ENCODE data around the gene FFAR1. TPM values are rescaled to one million over a fixed set of nuclear protein-coding genes. Genes with fewer than 3 reads are reported as not detected.
A peak's percentile ranks its signal among the peaks of the same experiment; 100 is the strongest.

The FFAR1 gene
- total and polyA plus RNA-seq, 2 experiments from 2014 or later = not detected

- TF ChIP-seq ZNF331 (CRISPR knock-in tag; IDR thresholded peaks at IDR 0.05; ENCODE audit: low read depth) = no peak
- TF ChIP-seq CREB1 (CRISPR knock-in tag; IDR thresholded peaks at IDR 0.05; ENCODE audit: low read depth) = peak; percentile 55
- no peak for TF ChIP-seq ETS1 (IDR thresholded peaks at IDR 0.05)
- TF ChIP-seq CTCF (conservative IDR thresholded peaks at IDR 0.05; ENCODE audit: low read depth in 2 of 2) = peak; percentile 83 to 94
- TF ChIP-seq ZNF114 (CRISPR knock-in tag; IDR thresholded peaks at IDR 0.05) = no peak
- TF ChIP-seq, protein P1, sequence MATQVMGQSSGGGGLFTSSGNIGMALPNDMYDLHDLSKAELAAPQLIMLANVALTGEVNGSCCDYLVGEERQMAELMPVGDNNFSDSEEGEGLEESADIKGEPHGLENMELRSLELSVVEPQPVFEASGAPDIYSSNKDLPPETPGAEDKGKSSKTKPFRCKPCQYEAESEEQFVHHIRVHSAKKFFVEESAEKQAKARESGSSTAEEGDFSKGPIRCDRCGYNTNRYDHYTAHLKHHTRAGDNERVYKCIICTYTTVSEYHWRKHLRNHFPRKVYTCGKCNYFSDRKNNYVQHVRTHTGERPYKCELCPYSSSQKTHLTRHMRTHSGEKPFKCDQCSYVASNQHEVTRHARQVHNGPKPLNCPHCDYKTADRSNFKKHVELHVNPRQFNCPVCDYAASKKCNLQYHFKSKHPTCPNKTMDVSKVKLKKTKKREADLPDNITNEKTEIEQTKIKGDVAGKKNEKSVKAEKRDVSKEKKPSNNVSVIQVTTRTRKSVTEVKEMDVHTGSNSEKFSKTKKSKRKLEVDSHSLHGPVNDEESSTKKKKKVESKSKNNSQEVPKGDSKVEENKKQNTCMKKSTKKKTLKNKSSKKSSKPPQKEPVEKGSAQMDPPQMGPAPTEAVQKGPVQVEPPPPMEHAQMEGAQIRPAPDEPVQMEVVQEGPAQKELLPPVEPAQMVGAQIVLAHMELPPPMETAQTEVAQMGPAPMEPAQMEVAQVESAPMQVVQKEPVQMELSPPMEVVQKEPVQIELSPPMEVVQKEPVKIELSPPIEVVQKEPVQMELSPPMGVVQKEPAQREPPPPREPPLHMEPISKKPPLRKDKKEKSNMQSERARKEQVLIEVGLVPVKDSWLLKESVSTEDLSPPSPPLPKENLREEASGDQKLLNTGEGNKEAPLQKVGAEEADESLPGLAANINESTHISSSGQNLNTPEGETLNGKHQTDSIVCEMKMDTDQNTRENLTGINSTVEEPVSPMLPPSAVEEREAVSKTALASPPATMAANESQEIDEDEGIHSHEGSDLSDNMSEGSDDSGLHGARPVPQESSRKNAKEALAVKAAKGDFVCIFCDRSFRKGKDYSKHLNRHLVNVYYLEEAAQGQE (IDR thresholded peaks at IDR 0.05; ENCODE audit: unreplicated experiment) = no peak
- TF ChIP-seq STAT1 (IDR thresholded peaks at IDR 0.05; ENCODE audit: unreplicated experiment) = no peak
- no peak for TF ChIP-seq NANOG (IDR thresholded peaks at IDR 0.05; ENCODE audit: borderline replicate concordance)
- TF ChIP-seq, protein P2, sequence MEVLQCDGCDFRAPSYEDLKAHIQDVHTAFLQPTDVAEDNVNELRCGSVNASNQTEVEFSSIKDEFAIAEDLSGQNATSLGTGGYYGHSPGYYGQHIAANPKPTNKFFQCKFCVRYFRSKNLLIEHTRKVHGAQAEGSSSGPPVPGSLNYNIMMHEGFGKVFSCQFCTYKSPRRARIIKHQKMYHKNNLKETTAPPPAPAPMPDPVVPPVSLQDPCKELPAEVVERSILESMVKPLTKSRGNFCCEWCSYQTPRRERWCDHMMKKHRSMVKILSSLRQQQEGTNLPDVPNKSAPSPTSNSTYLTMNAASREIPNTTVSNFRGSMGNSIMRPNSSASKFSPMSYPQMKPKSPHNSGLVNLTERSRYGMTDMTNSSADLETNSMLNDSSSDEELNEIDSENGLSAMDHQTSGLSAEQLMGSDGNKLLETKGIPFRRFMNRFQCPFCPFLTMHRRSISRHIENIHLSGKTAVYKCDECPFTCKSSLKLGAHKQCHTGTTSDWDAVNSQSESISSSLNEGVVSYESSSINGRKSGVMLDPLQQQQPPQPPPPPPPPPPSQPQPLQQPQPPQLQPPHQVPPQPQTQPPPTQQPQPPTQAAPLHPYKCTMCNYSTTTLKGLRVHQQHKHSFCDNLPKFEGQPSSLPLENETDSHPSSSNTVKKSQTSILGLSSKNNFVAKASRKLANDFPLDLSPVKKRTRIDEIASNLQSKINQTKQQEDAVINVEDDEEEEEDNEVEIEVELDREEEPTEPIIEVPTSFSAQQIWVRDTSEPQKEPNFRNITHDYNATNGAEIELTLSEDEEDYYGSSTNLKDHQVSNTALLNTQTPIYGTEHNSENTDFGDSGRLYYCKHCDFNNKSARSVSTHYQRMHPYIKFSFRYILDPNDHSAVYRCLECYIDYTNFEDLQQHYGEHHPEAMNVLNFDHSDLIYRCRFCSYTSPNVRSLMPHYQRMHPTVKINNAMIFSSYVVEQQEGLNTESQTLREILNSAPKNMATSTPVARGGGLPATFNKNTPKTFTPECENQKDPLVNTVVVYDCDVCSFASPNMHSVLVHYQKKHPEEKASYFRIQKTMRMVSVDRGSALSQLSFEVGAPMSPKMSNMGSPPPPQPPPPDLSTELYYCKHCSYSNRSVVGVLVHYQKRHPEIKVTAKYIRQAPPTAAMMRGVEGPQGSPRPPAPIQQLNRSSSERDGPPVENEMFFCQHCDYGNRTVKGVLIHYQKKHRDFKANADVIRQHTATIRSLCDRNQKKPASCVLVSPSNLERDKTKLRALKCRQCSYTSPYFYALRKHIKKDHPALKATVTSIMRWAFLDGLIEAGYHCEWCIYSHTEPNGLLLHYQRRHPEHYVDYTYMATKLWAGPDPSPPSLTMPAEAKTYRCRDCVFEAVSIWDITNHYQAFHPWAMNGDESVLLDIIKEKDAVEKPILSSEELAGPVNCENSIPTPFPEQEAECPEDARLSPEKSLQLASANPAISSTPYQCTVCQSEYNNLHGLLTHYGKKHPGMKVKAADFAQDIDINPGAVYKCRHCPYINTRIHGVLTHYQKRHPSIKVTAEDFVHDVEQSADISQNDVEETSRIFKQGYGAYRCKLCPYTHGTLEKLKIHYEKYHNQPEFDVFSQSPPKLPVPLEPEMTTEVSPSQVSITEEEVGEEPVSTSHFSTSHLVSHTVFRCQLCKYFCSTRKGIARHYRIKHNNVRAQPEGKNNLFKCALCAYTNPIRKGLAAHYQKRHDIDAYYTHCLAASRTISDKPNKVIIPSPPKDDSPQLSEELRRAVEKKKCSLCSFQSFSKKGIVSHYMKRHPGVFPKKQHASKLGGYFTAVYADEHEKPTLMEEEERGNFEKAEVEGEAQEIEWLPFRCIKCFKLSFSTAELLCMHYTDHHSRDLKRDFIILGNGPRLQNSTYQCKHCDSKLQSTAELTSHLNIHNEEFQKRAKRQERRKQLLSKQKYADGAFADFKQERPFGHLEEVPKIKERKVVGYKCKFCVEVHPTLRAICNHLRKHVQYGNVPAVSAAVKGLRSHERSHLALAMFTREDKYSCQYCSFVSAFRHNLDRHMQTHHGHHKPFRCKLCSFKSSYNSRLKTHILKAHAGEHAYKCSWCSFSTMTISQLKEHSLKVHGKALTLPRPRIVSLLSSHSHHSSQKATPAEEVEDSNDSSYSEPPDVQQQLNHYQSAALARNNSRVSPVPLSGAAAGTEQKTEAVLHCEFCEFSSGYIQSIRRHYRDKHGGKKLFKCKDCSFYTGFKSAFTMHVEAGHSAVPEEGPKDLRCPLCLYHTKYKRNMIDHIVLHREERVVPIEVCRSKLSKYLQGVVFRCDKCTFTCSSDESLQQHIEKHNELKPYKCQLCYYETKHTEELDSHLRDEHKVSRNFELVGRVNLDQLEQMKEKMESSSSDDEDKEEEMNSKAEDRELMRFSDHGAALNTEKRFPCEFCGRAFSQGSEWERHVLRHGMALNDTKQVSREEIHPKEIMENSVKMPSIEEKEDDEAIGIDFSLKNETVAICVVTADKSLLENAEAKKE (CRISPR knock-in tag; IDR thresholded peaks at IDR 0.05) = no peak
- no peak for TF ChIP-seq EZH2phosphoT487 (IDR thresholded peaks at IDR 0.05; ENCODE audit: unreplicated experiment)
- TF ChIP-seq JUNB (IDR thresholded peaks at IDR 0.05; ENCODE audit: unreplicated experiment) = no peak
- no peak for TF ChIP-seq EZH2 (IDR thresholded peaks at IDR 0.05; ENCODE audit: low read depth, unreplicated experiment)
- Histone ChIP-seq H3K36me3 (ENCODE audit: insufficient read depth) (no peaks in the 10 kb centered on the region), H3K4me3 (no peak overlapping the region), H3K27ac (ENCODE audit: low read depth) (no peak overlapping the region), H3F3A (replicated peaks; ENCODE audit: low read depth) (no peaks in the 10 kb centered on the region), H4K20me1 (replicated peaks; ENCODE audit: insufficient read depth) (no peaks in the 10 kb centered on the region), H3K9me2 (ENCODE audit: insufficient read depth) (no peaks in the 10 kb centered on the region), H3K79me2 (replicated peaks; ENCODE audit: insufficient read depth) (no peaks in the 10 kb centered on the region), H3K4me1 (ENCODE audit: insufficient read depth) (no peaks in the 10 kb centered on the region), H2AFZ (peak overlapping the region; percentile 95), H3K4me2 (no peak overlapping the region), H3K27me3 (ENCODE audit: insufficient read depth) (no peaks in the 10 kb centered on the region)
- no peaks in the 10 kb centered on the region for H3K9me3 Mint-ChIP-seq
- peaks cover 21% of the 10 kb centered on the region for H3K27me3 Mint-ChIP-seq (ENCODE audit: insufficient read depth, low read depth, poor library complexity)
- peak; percentile 76 for ATAC-seq
- no peaks in the 10 kb centered on the region for H3K36me3 Mint-ChIP-seq (ENCODE audit: low read depth)
- no peak overlapping the region for H3K4me3 Mint-ChIP-seq
- peak; percentile 94 for DNase-seq (ENCODE audit: low spot score)
- H3K27ac Mint-ChIP-seq = no peak overlapping the region
- peaks cover 6% of the 10 kb centered on the region for H3K4me1 Mint-ChIP-seq
Measured at GRCh38 chr19:35352448-35353304, 5.0 kb downstream of the FFAR1 start.
